Activated naive CD8-positive, alpha-beta T cell treated with anti-CD3 and anti-CD28 coated beads, Interleukin-2, amount 10 ng/mL, durations not matched to agents 7 days and 5 days (primary cell): Measurements from ENCODE around the gene TLX1. TPM values are rescaled to one million over a fixed set of nuclear protein-coding genes. Genes with fewer than 3 reads are reported as not detected.

ENCODE experiments used
- ATAC-seq: fragments of 150-1000 bp; cut with Tn5 transposase; one replicate; pipeline ENCODE4 v1.10.0; 2021; ENCODE audit warnings: low read depth, moderate library complexity
- POLR2A ChIA-PET: fragments of 350-600 bp; sonication (Branson Sonifier 250); formaldehyde crosslinking; loops from one replicate; lab custom pipeline; 2021; ENCODE audit warnings: antibody characterized with exemption; lab: Charles Lee
- DNase-seq: peaks from one replicate; pipeline ENCODE4 v3.0.0; 2021
- H3K27ac Mint-ChIP-seq: one replicate; pipeline ENCODE4 v1.8.0; 2022; ENCODE audit warnings: mild to moderate bottlenecking, mixed read lengths
- H3K27me3 Mint-ChIP-seq: one replicate; pipeline ENCODE4 v1.8.0; 2022; ENCODE audit warnings: mild to moderate bottlenecking, moderate library complexity, mixed read lengths
- H3K36me3 Mint-ChIP-seq: one replicate; pipeline ENCODE4 v1.8.0; 2021; ENCODE audit warnings: mild to moderate bottlenecking, mixed read lengths
- H3K4me1 Mint-ChIP-seq: one replicate; pipeline ENCODE4 v1.8.0; 2021; ENCODE audit warnings: mixed read lengths
- H3K4me3 Mint-ChIP-seq: one replicate; pipeline ENCODE4 v1.8.0; 2022; ENCODE audit warnings: mild to moderate bottlenecking, moderate library complexity, mixed read lengths
- H3K9me3 Mint-ChIP-seq: one replicate; pipeline ENCODE4 v1.8.0; 2021; ENCODE audit warnings: mixed read lengths
- total RNA-seq, 2 experiments: library from RNA; stranded (reverse); gene quantifications; one replicate each; pipeline ENCODE4 v1.2.3, GENCODE V29; 2021

Gene TLX1
- total RNA-seq, 2 experiments from 2014 or later, result not detected

- Mint-ChIP-seq H3K4me1 (peaks cover 14% of the 10 kb centered on the region), H3K36me3 (no peaks in the 10 kb centered on the region), H3K27me3 (peaks cover 57% of the 10 kb centered on the region), H3K4me3 (no peak overlapping the region), H3K9me3 (no peaks in the 10 kb centered on the region), H3K27ac (no peak overlapping the region)
- no peak for ATAC-seq
- DNase-seq, result no peak
- POLR2A ChIA-PET, result interaction anchor here (0.6 kb wide), 1 partner anchor 1013 kb away, joined by 6 read pairs; no protein-coding TSS in a partner anchor
These were observed 13.1 kb upstream of the TLX1 start for GRCh38 chr10:101118031-101118430.

- no peak for DNase-seq
- H3K4me3 Mint-ChIP-seq, result peak overlapping the region; percentile 92
- H3K9me3 Mint-ChIP-seq, result no peaks in the 10 kb centered on the region
- H3K36me3 Mint-ChIP-seq, result no peaks in the 10 kb centered on the region
- peaks cover 19% of the 10 kb centered on the region for H3K4me1 Mint-ChIP-seq
- peaks cover 58% of the 10 kb centered on the region for H3K27me3 Mint-ChIP-seq
- POLR2A ChIA-PET, result no interaction called here
- H3K27ac Mint-ChIP-seq, result peak overlapping the region; percentile 55
- ATAC-seq, result no peak
These were observed 10.6 kb upstream of the TLX1 start for GRCh38 chr10:101120520-101120883.

GRCh38 chr10:101120884-101121653 is 10.0 kb upstream of the TLX1 start:
- no peaks in the 10 kb centered on the region for H3K36me3 Mint-ChIP-seq

GRCh38 chr10:101121654-101122031 is 9.5 kb upstream of the TLX1 start:
- DNase-seq (no peak), ATAC-seq (peak; percentile 19)
- Mint-ChIP-seq H3K4me3 (peak overlapping the region; percentile 92), H3K27me3 (peaks cover 67% of the 10 kb centered on the region), H3K4me1 (peaks cover 19% of the 10 kb centered on the region), H3K27ac (no peak overlapping the region), H3K9me3 (no peaks in the 10 kb centered on the region), H3K36me3 (no peaks in the 10 kb centered on the region)
- POLR2A ChIA-PET, result no interaction called here

More at GRCh38 chr10:101120884-101121653, 10.0 kb upstream of the TLX1 start:
- POLR2A ChIA-PET, result no interaction called here
- peak; percentile 65 for DNase-seq
- peaks cover 62% of the 10 kb centered on the region for H3K27me3 Mint-ChIP-seq
- H3K4me1 Mint-ChIP-seq, result peaks cover 19% of the 10 kb centered on the region
- peak overlapping the region; percentile 89 for H3K27ac Mint-ChIP-seq
- peak overlapping the region; percentile 92 for H3K4me3 Mint-ChIP-seq
- ATAC-seq, result peak; percentile 84
- H3K9me3 Mint-ChIP-seq, result no peaks in the 10 kb centered on the region

- peaks cover 19% of the 10 kb centered on the region for H3K4me1 Mint-ChIP-seq
- no peak overlapping the region for H3K27ac Mint-ChIP-seq
- ATAC-seq, result no peak
- no peaks in the 10 kb centered on the region for H3K36me3 Mint-ChIP-seq
- H3K9me3 Mint-ChIP-seq, result no peaks in the 10 kb centered on the region
- no peak overlapping the region for H3K4me3 Mint-ChIP-seq
- DNase-seq, result no peak
- peaks cover 68% of the 10 kb centered on the region for H3K27me3 Mint-ChIP-seq
- POLR2A ChIA-PET, result interaction anchor here (0.7 kb wide), 1 partner anchor 18 kb away, joined by 3 read pairs; no protein-coding TSS in a partner anchor
These were observed 8.6 kb upstream of the TLX1 start for GRCh38 chr10:101122270-101123084.

- POLR2A ChIA-PET, result interaction anchor here (0.7 kb wide), 1 partner anchor 17 kb away, joined by 3 read pairs; no protein-coding TSS in a partner anchor
These were observed 7.8 kb upstream of the TLX1 start for GRCh38 chr10:101123085-101123814.

GRCh38 chr10:101123815-101124617 is 7.1 kb upstream of the TLX1 start:
- peak overlapping the region; percentile 39 for H3K4me3 Mint-ChIP-seq
- DNase-seq, result no peak

More at GRCh38 chr10:101123085-101123814, 7.8 kb upstream of the TLX1 start:
- DNase-seq (no peak), ATAC-seq (no peak)
- Mint-ChIP-seq H3K4me1 (peaks cover 19% of the 10 kb centered on the region), H3K27me3 (peaks cover 73% of the 10 kb centered on the region), H3K27ac (no peak overlapping the region), H3K36me3 (no peaks in the 10 kb centered on the region), H3K4me3 (no peak overlapping the region), H3K9me3 (no peaks in the 10 kb centered on the region)

GRCh38 chr10:101124933-101125332 is 6.2 kb upstream of the TLX1 start:
- Mint-ChIP-seq H3K27me3 (peaks cover 82% of the 10 kb centered on the region), H3K4me3 (no peak overlapping the region), H3K4me1 (peaks cover 19% of the 10 kb centered on the region), H3K36me3 (no peaks in the 10 kb centered on the region), H3K27ac (no peak overlapping the region), H3K9me3 (no peaks in the 10 kb centered on the region)
- no peak for DNase-seq
- POLR2A ChIA-PET, result no interaction called here
- no peak for ATAC-seq

More at GRCh38 chr10:101123815-101124617, 7.1 kb upstream of the TLX1 start:
- Mint-ChIP-seq H3K4me1 (peaks cover 19% of the 10 kb centered on the region), H3K36me3 (no peaks in the 10 kb centered on the region), H3K27me3 (peaks cover 75% of the 10 kb centered on the region), H3K9me3 (no peaks in the 10 kb centered on the region), H3K27ac (no peak overlapping the region)
- POLR2A ChIA-PET, result no interaction called here
- no peak for ATAC-seq

- DNase-seq, result no peak
- Mint-ChIP-seq H3K27ac (no peak overlapping the region), H3K27me3 (peaks cover 81% of the 10 kb centered on the region), H3K4me3 (no peak overlapping the region), H3K4me1 (peaks cover 9% of the 10 kb centered on the region), H3K9me3 (no peaks in the 10 kb centered on the region), H3K36me3 (no peaks in the 10 kb centered on the region)
- POLR2A ChIA-PET, result interaction anchor here (0.6 kb wide), 1 partner anchor 65 kb away, joined by 3 read pairs; the partner anchor contains the start of gene KAZALD1
- no peak for ATAC-seq
These were observed 4.1 kb upstream of the TLX1 start for GRCh38 chr10:101126684-101127628.

- ATAC-seq, result no peak
- Mint-ChIP-seq H3K27me3 (peaks cover 84% of the 10 kb centered on the region), H3K27ac (no peak overlapping the region), H3K9me3 (no peaks in the 10 kb centered on the region), H3K4me1 (peaks cover 12% of the 10 kb centered on the region), H3K36me3 (no peaks in the 10 kb centered on the region), H3K4me3 (no peak overlapping the region)
- POLR2A ChIA-PET, result no interaction called here
- no peak for DNase-seq
These were observed 959 bp upstream of the TLX1 start for GRCh38 chr10:101130141-101130540.

GRCh38 chr10:101131962-101132635 is 999 bp downstream of the TLX1 start:
- H3K27ac Mint-ChIP-seq, result no peak overlapping the region

More at GRCh38 chr10:101131962-101132635, 999 bp downstream of the TLX1 start:
- DNase-seq (no peak), ATAC-seq (no peak)
- Mint-ChIP-seq H3K9me3 (no peaks in the 10 kb centered on the region), H3K4me1 (peaks cover 18% of the 10 kb centered on the region), H3K36me3 (no peaks in the 10 kb centered on the region), H3K27me3 (peaks cover 89% of the 10 kb centered on the region), H3K4me3 (no peak overlapping the region)
- POLR2A ChIA-PET, result interaction anchor here (0.7 kb wide), 1 partner anchor 17 kb away, joined by 4 read pairs; no protein-coding TSS in a partner anchor
